H1 (cell line): ENCODE measurements around the gene VEZT.

ENCODE experiments used
- CHD1 ChIP-seq: IDR thresholded peaks from 2 replicates; pipeline ENCODE4 v1.6.1; 2012; ENCODE audit warnings: low read depth, low read length, improper control_type of control experiment
- GABPA ChIP-seq: IDR thresholded peaks from 2 replicates; pipeline ENCODE4 v1.6.1; 2011; ENCODE audit warnings: mild to moderate bottlenecking, low read length, moderate library complexity, borderline replicate concordance; ENCODE audit not compliant: insufficient read depth
- PHF8 ChIP-seq: fragments of 200-600 bp; sonication (generic); conservative IDR thresholded peaks from 2 replicates; pipeline ENCODE4 v1.7.1; 2012; ENCODE audit warnings: low read depth, mild to moderate bottlenecking, inconsistent platforms, low read length, moderate library complexity
- TAF1 ChIP-seq: IDR thresholded peaks from 2 replicates; pipeline ENCODE4 v1.6.1; 2011; ENCODE audit warnings: mild to moderate bottlenecking, low read depth, low read length
- TF ChIP-seq, protein P1 (sequence below), 3 experiments: IDR thresholded peaks; 1 replicate in 2 of 3; 2 replicates in 1 of 3; pipeline versions ENCODE4 v1.5.1 to v1.6.1; 2011; ENCODE audit warnings: low read length in 3 of 3, mild to moderate bottlenecking in 3 of 3, inconsistent platforms in 2 of 3, low read depth in 1 of 3, moderate library complexity in 1 of 3; ENCODE audit not compliant: insufficient read depth in 1 of 3; ENCODE audit errors: control extremely low read depth in 1 of 3

DNA sequence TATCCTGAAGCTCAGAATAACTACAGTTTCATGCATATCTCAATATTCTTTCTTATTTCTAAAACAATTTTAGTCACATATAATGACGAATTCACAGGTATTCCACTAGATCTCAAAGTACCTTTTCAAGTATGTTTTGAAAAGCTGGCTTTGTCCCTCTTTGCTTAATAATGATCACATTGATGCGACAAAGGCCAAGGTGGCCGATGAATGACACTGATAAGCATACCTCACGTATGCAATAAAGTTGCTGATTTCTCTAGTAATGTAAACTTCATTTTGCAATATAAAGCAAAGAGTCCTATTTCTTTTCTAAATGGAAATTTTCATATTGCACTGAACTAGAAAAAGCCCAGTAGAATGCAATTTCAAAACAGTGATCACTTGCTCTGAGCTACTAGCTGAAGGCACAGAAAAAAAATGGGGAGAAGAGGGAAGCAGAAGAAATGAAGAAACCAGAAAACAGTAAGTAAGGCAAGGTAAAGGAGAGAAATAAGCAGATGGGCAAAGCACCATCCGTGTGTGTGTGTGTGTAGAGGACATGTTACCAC lies 29.7 kb upstream of the VEZT start:
- TF ChIP-seq, protein P1, sequence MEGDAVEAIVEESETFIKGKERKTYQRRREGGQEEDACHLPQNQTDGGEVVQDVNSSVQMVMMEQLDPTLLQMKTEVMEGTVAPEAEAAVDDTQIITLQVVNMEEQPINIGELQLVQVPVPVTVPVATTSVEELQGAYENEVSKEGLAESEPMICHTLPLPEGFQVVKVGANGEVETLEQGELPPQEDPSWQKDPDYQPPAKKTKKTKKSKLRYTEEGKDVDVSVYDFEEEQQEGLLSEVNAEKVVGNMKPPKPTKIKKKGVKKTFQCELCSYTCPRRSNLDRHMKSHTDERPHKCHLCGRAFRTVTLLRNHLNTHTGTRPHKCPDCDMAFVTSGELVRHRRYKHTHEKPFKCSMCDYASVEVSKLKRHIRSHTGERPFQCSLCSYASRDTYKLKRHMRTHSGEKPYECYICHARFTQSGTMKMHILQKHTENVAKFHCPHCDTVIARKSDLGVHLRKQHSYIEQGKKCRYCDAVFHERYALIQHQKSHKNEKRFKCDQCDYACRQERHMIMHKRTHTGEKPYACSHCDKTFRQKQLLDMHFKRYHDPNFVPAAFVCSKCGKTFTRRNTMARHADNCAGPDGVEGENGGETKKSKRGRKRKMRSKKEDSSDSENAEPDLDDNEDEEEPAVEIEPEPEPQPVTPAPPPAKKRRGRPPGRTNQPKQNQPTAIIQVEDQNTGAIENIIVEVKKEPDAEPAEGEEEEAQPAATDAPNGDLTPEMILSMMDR (IDR thresholded peaks at IDR 0.05; ENCODE audit: control extremely low read depth in 1 of 3, insufficient read depth in 1 of 3, low read depth in 1 of 3, low read length in 3 of 3), result no peak
- TF ChIP-seq PHF8 (no peak), TAF1 (no peak), CHD1 (no peak), GABPA (no peak)
